Stimulated activated CD4-positive, alpha-beta T cell treated with anti-CD3 and anti-CD28 coated beads, Interleukin-12 subunit alpha, Interleukin-12 subunit beta, amount 100 ng/mL, for 48 hours (primary cell): ENCODE measurements around the gene HS1BP3.

ENCODE experiments used
- DNase-seq, 3 donors: peaks; one replicate each; pipeline ENCODE4 v3.0.0-alpha.2; 2020; ENCODE audit warnings: low read depth in 2 of 3, low spot score in 1 of 3

HS1BP3 gene

GRCh38 chr2:20632446-20632990, 18.4 kb downstream of the HS1BP3 start:
- no peak for DNase-seq

GRCh38 chr2:20631617-20632307, 19.1 kb downstream of the HS1BP3 start:
- DNase-seq: no peak

- DNase-seq: no peak
Measured at GRCh38 chr2:20630967-20631366, 19.9 kb downstream of the HS1BP3 start.

GRCh38 chr2:20629581-20630171, 21.2 kb downstream of the HS1BP3 start:
- no peak for DNase-seq

GRCh38 chr2:20629181-20629580, 21.7 kb downstream of the HS1BP3 start:
- DNase-seq: no peak

- DNase-seq: no peak
Measured at GRCh38 chr2:20627712-20628380, 23.1 kb downstream of the HS1BP3 start.

GRCh38 chr2:20626698-20627513, 24.0 kb downstream of the HS1BP3 start:
- DNase-seq: no peak

GRCh38 chr2:20626392-20626697, 24.6 kb downstream of the HS1BP3 start:
- DNase-seq: no peak

- no peak for DNase-seq
Measured at GRCh38 chr2:20625491-20626391, 25.2 kb downstream of the HS1BP3 start.

GRCh38 chr2:20624884-20625485, 25.9 kb downstream of the HS1BP3 start:
- no peak for DNase-seq

- no peak for DNase-seq
Measured at GRCh38 chr2:20624156-20624883, 26.6 kb downstream of the HS1BP3 start.

- DNase-seq: no peak
Measured at GRCh38 chr2:20623741-20624155, 27.1 kb downstream of the HS1BP3 start.

GRCh38 chr2:20623241-20623640, 27.7 kb downstream of the HS1BP3 start:
- no peak for DNase-seq

- DNase-seq: no peak
Measured at GRCh38 chr2:20622731-20623130, 28.2 kb downstream of the HS1BP3 start.

GRCh38 chr2:20622296-20622686, 28.6 kb downstream of the HS1BP3 start:
- DNase-seq: no peak

GRCh38 chr2:20621366-20622295, 29.3 kb downstream of the HS1BP3 start:
- no peak for DNase-seq

- DNase-seq: no peak
Measured at GRCh38 chr2:20620696-20621365, 30.1 kb downstream of the HS1BP3 start.

GRCh38 chr2:20620271-20620681, 30.6 kb downstream of the HS1BP3 start:
- DNase-seq: no peak
